DMS153 treated with DMSO at 0.1 percent for 48 hours (cell line): ENCODE data around the gene ZNF429.
"Not testable (repeated sequence)": the region's sequence is repeated elsewhere in the genome, so short reads cannot be mapped to it uniquely, and the experiment has no call there.

ENCODE experiments used
- DNase-seq: peaks from one replicate; lab custom pipeline; 2025; ENCODE audit not compliant: unreplicated experiment; lab: John Stamatoyannopoulos, UW

ZNF429 gene

GRCh38 chr19:21590867-21591266 lies 85.5 kb downstream of the ZNF429 start:
- no peak for DNase-seq

- no peak for DNase-seq
These were observed 87.6 kb downstream of the ZNF429 start for GRCh38 chr19:21593008-21593481.

DNA sequence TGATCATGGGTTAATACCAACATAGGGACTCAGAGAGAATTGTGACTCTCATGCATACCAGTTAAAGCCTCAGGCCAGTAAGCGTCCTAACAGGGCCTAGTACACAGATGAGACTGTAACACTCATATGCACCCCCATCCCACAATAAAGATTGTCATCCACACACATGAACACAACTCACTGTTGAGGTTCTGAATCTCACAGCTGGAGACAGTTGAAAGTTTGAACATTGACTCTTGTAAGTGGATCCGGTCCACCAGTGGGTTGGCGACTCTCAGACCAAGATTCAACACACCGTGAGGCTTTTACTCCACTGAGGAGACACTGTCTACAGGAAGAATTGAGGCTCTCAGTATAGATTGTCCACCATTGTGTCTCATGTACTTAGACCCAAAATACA lies 88.1 kb downstream of the ZNF429 start:
- DNase-seq: no peak

DNA sequence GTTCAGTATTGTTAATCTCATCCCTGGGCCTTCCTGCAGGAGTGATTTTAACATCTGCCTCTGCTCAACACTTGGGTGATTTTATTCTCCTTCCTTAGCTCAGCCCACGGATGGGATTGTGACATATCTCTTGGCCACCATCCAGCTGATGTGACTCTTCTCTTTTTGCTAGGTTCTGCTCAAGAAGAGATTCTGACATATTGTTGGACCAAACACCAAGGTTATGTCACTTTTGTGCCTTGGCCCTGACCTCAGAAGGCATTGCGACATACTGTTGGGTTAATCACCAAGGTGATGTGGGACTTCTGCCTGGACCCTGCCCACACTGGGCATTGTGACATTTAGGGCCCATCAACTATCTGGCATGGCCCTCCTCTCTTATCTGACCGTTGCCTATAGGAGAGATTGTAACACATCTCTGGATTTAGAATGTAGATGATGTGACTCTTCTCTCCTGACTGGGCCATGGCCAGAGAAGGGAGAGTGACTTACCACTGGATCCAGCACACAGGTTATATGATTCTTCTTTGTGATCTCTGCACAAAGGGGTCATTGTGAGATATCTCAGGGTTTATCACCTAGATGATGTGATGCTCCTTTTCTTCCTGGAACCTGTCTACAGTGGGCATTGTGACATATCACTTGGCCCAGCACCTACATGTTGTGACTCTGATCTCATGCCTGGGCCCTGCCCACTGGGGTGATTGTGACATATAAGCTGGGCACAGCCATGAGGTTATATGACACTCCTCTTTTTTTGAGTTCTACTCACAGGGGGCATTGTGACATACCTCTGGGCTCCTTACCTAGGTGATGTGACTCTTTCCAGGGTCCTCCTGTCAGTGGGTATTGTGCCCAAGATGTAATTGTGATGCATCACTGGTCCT lies 88.8 kb downstream of the ZNF429 start:
- DNase-seq: no peak

- no peak for DNase-seq
These were observed 89.8 kb downstream of the ZNF429 start for GRCh38 chr19:21595185-21595584.

DNA sequence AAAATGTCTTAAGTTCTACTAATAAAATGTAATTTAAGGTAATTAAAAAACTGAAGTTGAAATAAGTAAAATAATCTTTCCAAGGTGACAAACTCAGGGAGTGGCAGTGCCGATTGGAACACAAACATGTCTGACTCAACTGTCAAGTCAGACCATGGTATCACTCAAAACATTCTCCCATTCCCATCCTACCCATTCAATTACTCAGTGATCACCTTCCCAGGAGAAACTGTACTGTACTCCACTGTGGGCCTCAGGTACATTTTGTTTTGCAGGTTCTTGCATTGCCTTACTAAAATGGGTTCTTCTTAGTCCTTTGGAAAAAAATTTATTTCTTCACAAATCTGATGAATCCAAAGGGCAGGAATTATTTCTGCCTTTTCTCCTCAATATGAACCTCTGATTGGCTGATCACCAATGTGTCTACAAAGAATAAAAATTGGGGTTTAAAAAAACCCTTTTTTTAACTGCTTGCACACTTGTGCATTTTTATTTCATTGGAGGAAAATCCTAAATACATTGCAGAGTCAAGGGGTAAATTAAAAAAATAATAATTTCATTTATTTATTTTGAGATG lies 96.8 kb downstream of the ZNF429 start:
- DNase-seq: no peak

- DNase-seq: not testable (repeated sequence)
These were observed 97.4 kb downstream of the ZNF429 start for GRCh38 chr19:21602659-21603430.

GRCh38 chr19:21603431-21604231 lies 98.2 kb downstream of the ZNF429 start:
- DNase-seq: no peak

DNA sequence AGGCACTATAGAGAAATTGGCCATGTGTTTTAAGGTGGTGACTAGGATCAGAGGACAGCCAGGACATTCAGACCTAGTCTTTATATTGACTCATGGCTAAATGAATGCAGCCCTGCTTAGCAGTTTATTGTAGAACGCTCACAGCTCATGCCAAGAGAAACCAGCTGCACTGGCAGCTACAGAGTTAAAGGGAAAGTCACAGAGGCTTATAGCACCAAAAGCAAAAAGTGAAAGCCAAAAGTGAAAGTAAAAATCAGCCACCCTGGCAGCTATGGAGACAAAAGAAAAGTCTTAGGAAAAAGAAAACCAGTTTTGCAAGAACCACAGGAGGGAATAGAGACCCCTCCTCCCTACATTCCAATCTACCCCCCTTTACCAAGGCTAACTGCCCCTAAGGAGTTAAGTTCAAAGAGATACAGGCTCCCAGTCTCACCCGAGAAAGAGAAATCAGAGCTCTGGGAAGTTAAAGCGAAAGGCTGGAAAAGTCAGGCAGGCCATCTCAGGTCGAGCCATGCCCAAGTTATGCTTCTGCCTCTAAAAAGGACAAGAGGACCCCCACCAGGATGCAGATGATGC lies 99.0 kb downstream of the ZNF429 start:
- no peak for DNase-seq
